A549 (cell line): ENCODE data around the gene ABCA7.

Source experiments
- BHLHE40 ChIP-seq: IDR thresholded peaks from 2 replicates; pipeline ENCODE4 v1.6.1; 2012; ENCODE audit warnings: low read depth, low read length, inconsistent platforms
- CEBPB ChIP-seq, 2 experiments: fragments of >200 bp in 1 of 2; sonication (Bioruptor Twin) in 1 of 2; formaldehyde crosslinking in 1 of 2; IDR thresholded peaks; 2 replicates each; pipeline ENCODE4 v1.6.1; 2012 to 2016
- EHMT2 ChIP-seq: fragments of 200-600 bp; sonication (generic); IDR thresholded peaks from 2 replicates; pipeline ENCODE4 v1.6.1; 2016; ENCODE audit warnings: antibody characterized with exemption, low read depth, mild to moderate bottlenecking, moderate library complexity
- TP53 ChIP-seq: fragments of 250-450 bp; sonication (Bioruptor Pico); IDR thresholded peaks from 2 replicates; pipeline ENCODE4 v1.5.0; 2021; ENCODE audit warnings: mild to moderate bottlenecking, moderate library complexity
- TF ChIP-seq, protein P1 (sequence below): fragments of >200 bp; sonication (Bioruptor Twin); formaldehyde crosslinking; IDR thresholded peaks from 3 replicates; pipeline ENCODE4 v1.5.1; 2016
- TF ChIP-seq, protein P2 (sequence below): IDR thresholded peaks from 2 replicates; pipeline ENCODE4 v1.6.1; 2012

DNA sequence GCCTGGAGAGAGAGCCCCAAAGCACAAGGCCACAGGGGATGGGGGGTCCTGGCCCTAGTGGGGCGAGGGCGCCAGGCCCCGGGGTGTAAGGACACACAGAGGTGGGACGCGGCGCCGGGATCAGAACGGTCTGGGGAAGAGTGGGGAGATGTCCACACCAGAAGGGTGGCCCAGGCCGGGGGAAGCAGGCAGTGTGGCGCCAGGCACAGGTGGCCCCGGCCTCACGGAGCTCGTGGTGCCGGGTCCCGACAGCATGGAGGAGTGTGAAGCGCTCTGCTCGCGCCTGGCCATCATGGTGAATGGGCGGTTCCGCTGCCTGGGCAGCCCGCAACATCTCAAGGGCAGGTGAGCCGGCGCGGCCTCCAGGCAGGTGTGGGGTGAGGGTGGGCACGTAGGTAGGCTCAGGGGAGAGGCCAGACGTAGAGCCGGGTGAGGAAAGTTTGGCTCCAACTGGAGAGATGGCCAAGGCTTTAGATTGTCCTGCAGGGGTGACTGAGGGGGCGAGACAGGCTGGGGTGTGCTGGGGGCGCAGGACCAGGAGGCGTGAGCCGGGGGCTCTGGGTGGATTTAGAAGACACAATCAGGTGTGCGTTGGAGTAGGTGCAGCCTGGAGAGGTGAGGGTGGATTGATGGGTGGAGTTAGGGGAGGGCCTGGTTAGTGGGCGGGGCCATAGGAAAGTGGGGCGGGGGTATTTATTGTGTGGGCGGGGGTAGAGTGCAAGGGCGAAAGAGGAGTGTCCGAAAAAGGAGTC, 24.2 kb downstream of the ABCA7 start:
- no peak for TF ChIP-seq BHLHE40
- no peak for TF ChIP-seq EHMT2
- TF ChIP-seq TP53 (CRISPR knock-in tag): no peak
- TF ChIP-seq, protein P1, sequence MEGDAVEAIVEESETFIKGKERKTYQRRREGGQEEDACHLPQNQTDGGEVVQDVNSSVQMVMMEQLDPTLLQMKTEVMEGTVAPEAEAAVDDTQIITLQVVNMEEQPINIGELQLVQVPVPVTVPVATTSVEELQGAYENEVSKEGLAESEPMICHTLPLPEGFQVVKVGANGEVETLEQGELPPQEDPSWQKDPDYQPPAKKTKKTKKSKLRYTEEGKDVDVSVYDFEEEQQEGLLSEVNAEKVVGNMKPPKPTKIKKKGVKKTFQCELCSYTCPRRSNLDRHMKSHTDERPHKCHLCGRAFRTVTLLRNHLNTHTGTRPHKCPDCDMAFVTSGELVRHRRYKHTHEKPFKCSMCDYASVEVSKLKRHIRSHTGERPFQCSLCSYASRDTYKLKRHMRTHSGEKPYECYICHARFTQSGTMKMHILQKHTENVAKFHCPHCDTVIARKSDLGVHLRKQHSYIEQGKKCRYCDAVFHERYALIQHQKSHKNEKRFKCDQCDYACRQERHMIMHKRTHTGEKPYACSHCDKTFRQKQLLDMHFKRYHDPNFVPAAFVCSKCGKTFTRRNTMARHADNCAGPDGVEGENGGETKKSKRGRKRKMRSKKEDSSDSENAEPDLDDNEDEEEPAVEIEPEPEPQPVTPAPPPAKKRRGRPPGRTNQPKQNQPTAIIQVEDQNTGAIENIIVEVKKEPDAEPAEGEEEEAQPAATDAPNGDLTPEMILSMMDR: no peak
- no peak for TF ChIP-seq CEBPB (IDR thresholded peaks at IDR 0.05)
- TF ChIP-seq, protein P2, sequence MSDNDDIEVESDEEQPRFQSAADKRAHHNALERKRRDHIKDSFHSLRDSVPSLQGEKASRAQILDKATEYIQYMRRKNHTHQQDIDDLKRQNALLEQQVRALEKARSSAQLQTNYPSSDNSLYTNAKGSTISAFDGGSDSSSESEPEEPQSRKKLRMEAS: no peak
